Type B pancreatic cell (in vitro differentiated cells): ENCODE data around the gene CEP63. TPM values are rescaled to one million over a fixed set of nuclear protein-coding genes. Genes with fewer than 3 reads are reported as not detected.

Source experiments
- DNase-seq: peaks from one replicate; pipeline ENCODE4 v3.0.0; 2021; ENCODE audit warnings: mixed read lengths; ENCODE audit not compliant: unreplicated experiment; ENCODE audit errors: extremely low spot score
- H3K27ac Mint-ChIP-seq: 2 replicates; pipeline ENCODE4 v1.8.0; 2021; ENCODE audit warnings: mild to moderate bottlenecking, mixed read lengths
- H3K27me3 Mint-ChIP-seq: 2 replicates; pipeline ENCODE4 v1.8.0; 2021; ENCODE audit warnings: mixed read lengths
- H3K36me3 Mint-ChIP-seq: 2 replicates; pipeline ENCODE4 v1.8.0; 2021; ENCODE audit warnings: mixed read lengths
- H3K4me1 Mint-ChIP-seq: one replicate; pipeline ENCODE4 v1.8.0; 2021; ENCODE audit warnings: mixed read lengths; ENCODE audit not compliant: unreplicated experiment
- H3K4me3 Mint-ChIP-seq: 2 replicates; pipeline ENCODE4 v1.8.0; 2021; ENCODE audit warnings: mild to moderate bottlenecking, mixed read lengths
- H3K9me3 Mint-ChIP-seq: 2 replicates; pipeline ENCODE4 v1.8.0; 2021; ENCODE audit warnings: mixed read lengths
- total RNA-seq: library from RNA; stranded (reverse); gene quantifications from 2 replicates; pipeline ENCODE4 v1.2.1, GENCODE V29; 2021; ENCODE audit warnings: low replicate concordance
- TF ChIP-seq, protein P1 (sequence below): fragments of 200-600 bp; sonication (generic); conservative IDR thresholded peaks from 2 replicates; pipeline ENCODE4 v1.5.0; 2021; ENCODE audit warnings: antibody characterized with exemption, mild to moderate bottlenecking

CEP63 gene
- total RNA-seq, 1 donor from 2014 or later = 22.8 TPM

- H3K9me3 Mint-ChIP-seq = peaks cover 17% of the 10 kb centered on the region
- H3K4me3 Mint-ChIP-seq = no peak overlapping the region
- TF ChIP-seq, protein P1, sequence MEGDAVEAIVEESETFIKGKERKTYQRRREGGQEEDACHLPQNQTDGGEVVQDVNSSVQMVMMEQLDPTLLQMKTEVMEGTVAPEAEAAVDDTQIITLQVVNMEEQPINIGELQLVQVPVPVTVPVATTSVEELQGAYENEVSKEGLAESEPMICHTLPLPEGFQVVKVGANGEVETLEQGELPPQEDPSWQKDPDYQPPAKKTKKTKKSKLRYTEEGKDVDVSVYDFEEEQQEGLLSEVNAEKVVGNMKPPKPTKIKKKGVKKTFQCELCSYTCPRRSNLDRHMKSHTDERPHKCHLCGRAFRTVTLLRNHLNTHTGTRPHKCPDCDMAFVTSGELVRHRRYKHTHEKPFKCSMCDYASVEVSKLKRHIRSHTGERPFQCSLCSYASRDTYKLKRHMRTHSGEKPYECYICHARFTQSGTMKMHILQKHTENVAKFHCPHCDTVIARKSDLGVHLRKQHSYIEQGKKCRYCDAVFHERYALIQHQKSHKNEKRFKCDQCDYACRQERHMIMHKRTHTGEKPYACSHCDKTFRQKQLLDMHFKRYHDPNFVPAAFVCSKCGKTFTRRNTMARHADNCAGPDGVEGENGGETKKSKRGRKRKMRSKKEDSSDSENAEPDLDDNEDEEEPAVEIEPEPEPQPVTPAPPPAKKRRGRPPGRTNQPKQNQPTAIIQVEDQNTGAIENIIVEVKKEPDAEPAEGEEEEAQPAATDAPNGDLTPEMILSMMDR = no peak
- H3K4me1 Mint-ChIP-seq = no peaks in the 10 kb centered on the region
- no peaks in the 10 kb centered on the region for H3K27me3 Mint-ChIP-seq
- no peak for DNase-seq
- peaks cover 45% of the 10 kb centered on the region for H3K36me3 Mint-ChIP-seq
- H3K27ac Mint-ChIP-seq = no peak overlapping the region
Observed at GRCh38 chr3:134495980-134496379, 10.1 kb downstream of the CEP63 start.

GRCh38 chr3:134496471-134497071 is 10.7 kb downstream of the CEP63 start:
- Mint-ChIP-seq H3K4me1 (no peaks in the 10 kb centered on the region), H3K4me3 (no peak overlapping the region), H3K9me3 (peaks cover 17% of the 10 kb centered on the region), H3K27me3 (no peaks in the 10 kb centered on the region), H3K27ac (no peak overlapping the region), H3K36me3 (peaks cover 48% of the 10 kb centered on the region)
- TF ChIP-seq, protein P1 = no peak
- DNase-seq = no peak

GRCh38 chr3:134503266-134503665 is 17.4 kb downstream of the CEP63 start:
- H3K36me3 Mint-ChIP-seq = peaks cover 67% of the 10 kb centered on the region
- H3K4me3 Mint-ChIP-seq = no peak overlapping the region
- peaks cover 34% of the 10 kb centered on the region for H3K9me3 Mint-ChIP-seq
- no peak overlapping the region for H3K27ac Mint-ChIP-seq
- H3K27me3 Mint-ChIP-seq = no peaks in the 10 kb centered on the region
- H3K4me1 Mint-ChIP-seq = no peaks in the 10 kb centered on the region
- no peak for DNase-seq
- TF ChIP-seq, protein P1 = no peak

DNA sequence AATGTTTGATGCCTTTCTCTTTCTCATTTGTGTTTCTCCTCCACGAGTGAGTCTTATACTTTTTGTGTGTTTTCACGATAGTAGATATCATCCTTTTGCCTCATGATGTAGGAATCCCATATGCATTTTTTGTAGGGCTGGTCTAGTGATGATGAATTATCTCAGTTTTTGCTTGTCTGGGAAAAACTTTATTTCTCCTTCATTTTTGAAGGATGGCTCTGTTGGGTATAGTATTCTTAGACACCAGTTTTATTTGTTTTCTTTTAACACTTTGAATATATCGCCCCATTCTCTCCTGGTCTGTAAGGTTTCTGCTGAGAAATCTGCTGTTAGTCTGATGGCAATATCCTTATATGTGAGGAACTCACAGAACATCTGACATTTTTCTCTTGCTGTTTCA is 18.3 kb downstream of the CEP63 start:
- H3K4me3 Mint-ChIP-seq = no peak overlapping the region
- H3K27ac Mint-ChIP-seq = no peak overlapping the region
- peaks cover 65% of the 10 kb centered on the region for H3K36me3 Mint-ChIP-seq
- no peaks in the 10 kb centered on the region for H3K27me3 Mint-ChIP-seq
- H3K9me3 Mint-ChIP-seq = peaks cover 27% of the 10 kb centered on the region
- TF ChIP-seq, protein P1 = no peak
- no peaks in the 10 kb centered on the region for H3K4me1 Mint-ChIP-seq
- no peak for DNase-seq

DNA sequence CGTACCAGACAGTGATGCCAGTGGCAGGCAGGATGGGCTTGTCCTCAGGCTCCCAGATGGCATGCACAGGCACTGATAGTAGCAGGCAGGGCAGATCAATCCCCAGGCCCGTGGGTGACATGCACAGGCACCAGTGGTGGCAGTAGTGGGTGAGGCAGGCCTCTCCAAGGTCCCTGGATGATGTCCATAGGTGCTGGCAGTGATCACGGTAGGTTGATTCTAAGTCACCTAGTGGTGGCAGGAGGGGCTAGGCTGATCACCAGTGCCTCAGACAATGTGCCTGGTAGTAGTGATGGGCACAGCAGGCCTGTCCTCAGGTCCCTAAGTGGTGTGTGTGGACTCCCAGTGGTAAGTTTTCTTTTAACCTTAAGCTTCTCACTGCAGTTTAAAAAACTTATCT is 19.6 kb downstream of the CEP63 start:
- H3K4me1 Mint-ChIP-seq = no peaks in the 10 kb centered on the region
- peaks cover 27% of the 10 kb centered on the region for H3K9me3 Mint-ChIP-seq
- no peak overlapping the region for H3K27ac Mint-ChIP-seq
- H3K36me3 Mint-ChIP-seq = peaks cover 71% of the 10 kb centered on the region
- DNase-seq = no peak
- H3K27me3 Mint-ChIP-seq = no peaks in the 10 kb centered on the region
- H3K4me3 Mint-ChIP-seq = no peak overlapping the region
- TF ChIP-seq, protein P1 = no peak

DNA sequence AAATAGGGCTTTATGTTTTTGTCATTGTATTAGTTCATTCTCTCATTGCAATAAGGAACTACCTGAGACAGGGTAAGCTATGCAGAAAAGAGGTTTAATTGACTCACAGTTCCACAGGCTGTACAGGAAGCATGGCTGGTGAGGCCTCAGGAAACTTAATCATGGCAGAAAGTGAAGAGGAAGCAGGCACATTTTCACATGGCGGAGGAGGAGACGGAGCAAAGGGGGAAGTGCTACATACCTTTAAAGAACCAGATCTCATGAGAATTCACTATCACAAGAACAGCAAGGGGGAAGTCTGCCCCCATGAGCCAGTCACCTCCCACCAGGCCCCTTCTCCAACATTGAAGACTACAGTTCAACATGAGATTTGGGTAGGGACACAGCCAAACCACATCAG is 25.6 kb downstream of the CEP63 start:
- H3K4me1 Mint-ChIP-seq = peaks cover 5% of the 10 kb centered on the region
- no peak overlapping the region for H3K27ac Mint-ChIP-seq
- no peak for DNase-seq
- TF ChIP-seq, protein P1 = no peak
- H3K27me3 Mint-ChIP-seq = no peaks in the 10 kb centered on the region
- H3K4me3 Mint-ChIP-seq = no peak overlapping the region
- no peaks in the 10 kb centered on the region for H3K9me3 Mint-ChIP-seq
- H3K36me3 Mint-ChIP-seq = peaks cover 47% of the 10 kb centered on the region
